HepG2 (cell line): ENCODE data around the gene MYO1C. TPM values are rescaled to one million over a fixed set of nuclear protein-coding genes. Genes with fewer than 3 reads are reported as not detected.
A peak's percentile ranks its signal among the peaks of the same experiment; 100 is the strongest.

ENCODE experiments used
- AKAP8 ChIP-seq: sonication (generic); formaldehyde crosslinking; IDR thresholded peaks from 2 replicates; pipeline ENCODE4 v1.5.1; 2020; ENCODE audit warnings: mild to moderate bottlenecking, missing genetic modification reagents
- BHLHE40 ChIP-seq: IDR thresholded peaks from 2 replicates; pipeline ENCODE4 v1.6.1; 2011; ENCODE audit warnings: low read length, improper control_type of control experiment
- CCDC6 ChIP-seq: sonication (generic); formaldehyde crosslinking; IDR thresholded peaks from 2 replicates; pipeline ENCODE4 v1.8.1; 2022; ENCODE audit warnings: mild to moderate bottlenecking, missing genetic modification reagents, moderate library complexity
- DR1 ChIP-seq: sonication (generic); formaldehyde crosslinking; IDR thresholded peaks from 2 replicates; pipeline ENCODE4 v1.8.0; 2021; ENCODE audit warnings: mild to moderate bottlenecking, missing genetic modification reagents, inconsistent platforms
- KDM6A ChIP-seq: IDR thresholded peaks from 2 replicates; pipeline ENCODE4 v1.6.1; 2016; ENCODE audit warnings: low read depth
- KLF13 ChIP-seq: sonication (generic); formaldehyde crosslinking; IDR thresholded peaks from 2 replicates; pipeline ENCODE4 v1.4.0; 2020; ENCODE audit warnings: mild to moderate bottlenecking, missing genetic modification reagents
- MAZ ChIP-seq, 2 experiments: sonication (generic) in 1 of 2; formaldehyde crosslinking in 1 of 2; IDR thresholded peaks; 2 replicates each; pipeline versions ENCODE4 v1.5.0 to v1.6.1; 2012 to 2020; ENCODE audit warnings: low read depth in 2 of 2, mild to moderate bottlenecking in 2 of 2, borderline replicate concordance in 1 of 2, improper control_type of control experiment in 1 of 2, low read length in 1 of 2, missing genetic modification reagents in 1 of 2, moderate library complexity in 1 of 2
- RBM22 ChIP-seq: fragments of 200-400 bp; formaldehyde crosslinking; optimal IDR thresholded peaks from 2 replicates; pipeline ENCODE3; 2017; ENCODE audit warnings: mild to moderate bottlenecking, low read length, moderate library complexity
- RFX5 ChIP-seq: IDR thresholded peaks from 2 replicates; pipeline ENCODE4 v1.6.1; 2011; ENCODE audit warnings: low read depth, low read length, improper control_type of control experiment
- SALL2 ChIP-seq: sonication (generic); formaldehyde crosslinking; IDR thresholded peaks from 2 replicates; pipeline ENCODE4 v1.8.1; 2023; ENCODE audit warnings: mild to moderate bottlenecking, missing genetic modification reagents, inconsistent platforms
- SKI ChIP-seq: fragments of 450-650 bp; IDR thresholded peaks from one replicate; pipeline ENCODE4 v1.6.1; 2018; ENCODE audit warnings: mild to moderate bottlenecking; ENCODE audit not compliant: partially characterized antibody
- SMAD9 ChIP-seq: sonication (generic); formaldehyde crosslinking; IDR thresholded peaks from 2 replicates; pipeline ENCODE4 v1.5.1; 2020; ENCODE audit warnings: mild to moderate bottlenecking, missing genetic modification reagents
- ZFP82 ChIP-seq: sonication (generic); formaldehyde crosslinking; IDR thresholded peaks from 2 replicates; pipeline ENCODE4 v1.5.1; 2020; ENCODE audit warnings: mild to moderate bottlenecking, missing genetic modification reagents, borderline replicate concordance
- ZFY ChIP-seq: sonication (generic); formaldehyde crosslinking; IDR thresholded peaks from 2 replicates; pipeline ENCODE4 v1.4.0; 2020; ENCODE audit warnings: missing genetic modification reagents
- ZFYVE20 ChIP-seq: sonication (generic); formaldehyde crosslinking; IDR thresholded peaks from 2 replicates; pipeline ENCODE4 v1.8.0; 2023; ENCODE audit warnings: low read depth, mild to moderate bottlenecking, moderate library complexity, missing genetic modification reagents, borderline replicate concordance
- ZNF20 ChIP-seq: sonication (generic); formaldehyde crosslinking; IDR thresholded peaks from 2 replicates; pipeline ENCODE4 v1.4.0; 2020; ENCODE audit warnings: mild to moderate bottlenecking, moderate library complexity, missing genetic modification reagents
- ZNF572 ChIP-seq: sonication (generic); formaldehyde crosslinking; IDR thresholded peaks from 2 replicates; pipeline ENCODE4 v1.5.1; 2020; ENCODE audit warnings: mild to moderate bottlenecking, missing genetic modification reagents
- ZNF605 ChIP-seq: sonication (generic); formaldehyde crosslinking; IDR thresholded peaks from 2 replicates; pipeline ENCODE4 v1.8.0; 2022; ENCODE audit warnings: mild to moderate bottlenecking, missing genetic modification reagents
- polyA plus RNA-seq, 8 experiments: library from polyadenylated mRNA; depleted of rRNA in 3 of 8; stranded (reverse) in 7 of 8; unstranded in 1 of 8; fragments of >200 nt; fragmentation: Illumina TruSeq in 4 of 8; extraction: Trizol in 4 of 8; gene quantifications; 2 replicates each; pipeline versions ENCODE4 v1.2.1 to v1.2.3, GENCODE V29; 2011 to 2016; ENCODE audit warnings: low read depth in 4 of 8, missing spikeins in 1 of 8, mixed read lengths in 1 of 8; ENCODE audit not compliant: insufficient read depth in 1 of 8
- total RNA-seq, 5 experiments: library from RNA; depleted of rRNA; stranded (reverse); fragments of >200 nt; fragmentation: Illumina TruSeq; extraction: Trizol; gene quantifications; 2 replicates each; pipeline ENCODE4 v1.2.3, GENCODE V29; 2016; ENCODE audit warnings: low read depth in 1 of 5
- TF ChIP-seq, protein P1 (sequence below): IDR thresholded peaks from 2 replicates; pipeline ENCODE4 v1.6.1; 2016; ENCODE audit warnings: mild to moderate bottlenecking, missing biosample characterization, missing genetic modification reagents
- TF ChIP-seq, protein P2 (sequence below): sonication (generic); formaldehyde crosslinking; IDR thresholded peaks from 2 replicates; pipeline ENCODE4 v1.8.0; 2022; ENCODE audit warnings: low read depth, missing genetic modification reagents
- TF ChIP-seq, protein P3 (sequence below): sonication (generic); formaldehyde crosslinking; IDR thresholded peaks from 2 replicates; pipeline ENCODE4 v1.4.0; 2020; ENCODE audit warnings: missing genetic modification reagents
- TF ChIP-seq, protein P4 (sequence below): sonication (generic); formaldehyde crosslinking; IDR thresholded peaks from 2 replicates; pipeline ENCODE4 v1.9.0; 2021; ENCODE audit warnings: missing genetic modification reagents, mild to moderate bottlenecking, borderline replicate concordance
- TF ChIP-seq, protein P5 (sequence below): sonication (generic); formaldehyde crosslinking; IDR thresholded peaks from 2 replicates; pipeline ENCODE4 v1.8.1; 2022; ENCODE audit warnings: low read depth, mild to moderate bottlenecking, missing genetic modification reagents

MYO1C gene
- total and polyA plus RNA-seq, 2 of the 13 experiments (the other 11 are each of a cell fraction or from before 2014, with no cell fraction given): 22.7 to 40.8 TPM

DNA sequence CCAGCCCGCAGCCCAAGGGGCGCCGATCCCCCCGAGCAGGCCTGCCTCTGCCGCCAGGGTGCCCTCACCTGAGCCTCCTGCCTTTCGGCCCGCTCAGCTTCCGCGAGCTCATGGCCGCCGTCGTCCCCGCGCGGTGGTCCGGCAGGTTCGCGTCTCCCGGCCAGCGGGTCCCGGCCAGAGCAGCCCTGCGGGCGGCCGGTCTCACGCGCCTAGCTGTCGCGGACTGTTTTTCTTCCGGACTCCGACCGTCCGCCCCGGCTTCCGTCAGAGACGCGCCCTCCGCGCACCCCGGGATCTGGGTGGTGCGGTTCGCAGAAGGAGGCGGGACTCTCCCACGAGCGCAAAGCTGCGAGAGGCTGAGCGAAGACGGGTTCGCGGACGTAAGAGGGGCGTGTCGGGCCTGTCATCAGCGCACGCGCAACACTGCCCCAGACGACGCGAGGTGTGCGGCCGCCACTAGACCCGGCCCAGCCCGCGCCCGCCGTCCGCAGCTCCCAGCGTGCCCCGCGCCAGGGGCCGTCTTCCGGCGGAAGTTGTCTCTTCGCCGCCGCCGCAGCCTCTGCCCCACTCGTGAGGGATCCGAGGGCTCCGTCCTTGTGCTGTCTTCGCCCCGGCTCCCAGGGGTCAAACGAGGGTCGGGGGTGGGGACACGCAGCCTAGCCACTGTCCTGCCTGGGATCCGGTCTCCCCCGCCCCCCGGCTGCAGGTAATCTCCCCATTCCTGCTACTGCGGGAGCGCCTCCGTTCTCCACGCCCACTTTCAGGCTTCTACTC lies 24.1 kb upstream of the MYO1C start, which contains the start of gene INPP5K (continued):
- TF ChIP-seq SKI (peak; percentile 62), RFX5 (peak; percentile 55), ZFP82 (0 out of 2 replicates have a peak, but pooled peaks have one; percentile 58), ZNF572 (CRISPR knock-in tag) (0 out of 2 replicates have a peak, but pooled peaks have one; percentile 96), DR1 (no peak), KDM6A (no peak), SMAD9 (CRISPR knock-in tag) (no peak), ZFYVE20 (CRISPR knock-in tag) (no peak), MAZ (IDR thresholded peaks at IDR 0.05; ENCODE audit: borderline replicate concordance, low read depth, low read length) (peak; percentile 48; the same call in 1 of the 2 replicates), MAZ (CRISPR knock-in tag; IDR thresholded peaks at IDR 0.05; ENCODE audit: low read depth) (peak; percentile 79), CCDC6 (CRISPR knock-in tag) (peak; percentile 57; the same call in 1 of the 2 replicates), AKAP8 (CRISPR knock-in tag) (peak; percentile 68; the same call in 1 of the 2 replicates), ZFY (CRISPR knock-in tag) (peak; percentile 84), RBM22 (peak; percentile 94), BHLHE40 (no peak), ZNF605 (CRISPR knock-in tag) (peak; percentile 46; the same call in 1 of the 2 replicates), SALL2 (CRISPR knock-in tag) (peak; percentile 53; the same call in 1 of the 2 replicates), KLF13 (CRISPR knock-in tag) (no peak), ZNF20 (CRISPR knock-in tag) (no peak)
- TF ChIP-seq, protein P1, sequence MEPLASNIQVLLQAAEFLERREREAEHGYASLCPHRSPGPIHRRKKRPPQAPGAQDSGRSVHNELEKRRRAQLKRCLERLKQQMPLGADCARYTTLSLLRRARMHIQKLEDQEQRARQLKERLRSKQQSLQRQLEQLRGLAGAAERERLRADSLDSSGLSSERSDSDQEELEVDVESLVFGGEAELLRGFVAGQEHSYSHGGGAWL: peak; percentile 53
- TF ChIP-seq, protein P2, sequence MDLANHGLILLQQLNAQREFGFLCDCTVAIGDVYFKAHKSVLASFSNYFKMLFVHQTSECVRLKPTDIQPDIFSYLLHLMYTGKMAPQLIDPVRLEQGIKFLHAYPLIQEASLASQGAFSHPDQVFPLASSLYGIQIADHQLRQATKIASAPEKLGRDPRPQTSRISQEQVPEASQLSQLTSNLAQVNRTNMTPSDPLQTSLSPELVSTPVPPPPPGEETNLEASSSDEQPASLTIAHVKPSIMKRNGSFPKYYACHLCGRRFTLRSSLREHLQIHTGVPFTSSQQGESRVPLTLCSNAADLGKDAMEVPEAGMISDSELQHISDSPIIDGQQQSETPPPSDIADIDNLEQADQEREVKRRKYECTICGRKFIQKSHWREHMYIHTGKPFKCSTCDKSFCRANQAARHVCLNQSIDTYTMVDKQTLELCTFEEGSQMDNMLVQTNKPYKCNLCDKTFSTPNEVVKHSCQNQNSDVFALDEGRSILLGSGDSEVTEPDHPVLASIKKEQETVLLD (CRISPR knock-in tag): peak; percentile 87
- TF ChIP-seq, protein P3, sequence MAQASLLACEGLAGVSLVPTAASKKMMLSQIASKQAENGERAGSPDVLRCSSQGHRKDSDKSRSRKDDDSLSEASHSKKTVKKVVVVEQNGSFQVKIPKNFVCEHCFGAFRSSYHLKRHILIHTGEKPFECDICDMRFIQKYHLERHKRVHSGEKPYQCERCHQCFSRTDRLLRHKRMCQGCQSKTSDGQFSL: no peak
- TF ChIP-seq, protein P4, sequence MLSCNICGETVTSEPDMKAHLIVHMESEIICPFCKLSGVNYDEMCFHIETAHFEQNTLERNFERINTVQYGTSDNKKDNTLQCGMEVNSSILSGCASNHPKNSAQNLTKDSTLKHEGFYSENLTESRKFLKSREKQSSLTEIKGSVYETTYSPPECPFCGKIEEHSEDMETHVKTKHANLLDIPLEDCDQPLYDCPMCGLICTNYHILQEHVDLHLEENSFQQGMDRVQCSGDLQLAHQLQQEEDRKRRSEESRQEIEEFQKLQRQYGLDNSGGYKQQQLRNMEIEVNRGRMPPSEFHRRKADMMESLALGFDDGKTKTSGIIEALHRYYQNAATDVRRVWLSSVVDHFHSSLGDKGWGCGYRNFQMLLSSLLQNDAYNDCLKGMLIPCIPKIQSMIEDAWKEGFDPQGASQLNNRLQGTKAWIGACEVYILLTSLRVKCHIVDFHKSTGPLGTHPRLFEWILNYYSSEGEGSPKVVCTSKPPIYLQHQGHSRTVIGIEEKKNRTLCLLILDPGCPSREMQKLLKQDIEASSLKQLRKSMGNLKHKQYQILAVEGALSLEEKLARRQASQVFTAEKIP (CRISPR knock-in tag): no peak
- TF ChIP-seq, protein P5, sequence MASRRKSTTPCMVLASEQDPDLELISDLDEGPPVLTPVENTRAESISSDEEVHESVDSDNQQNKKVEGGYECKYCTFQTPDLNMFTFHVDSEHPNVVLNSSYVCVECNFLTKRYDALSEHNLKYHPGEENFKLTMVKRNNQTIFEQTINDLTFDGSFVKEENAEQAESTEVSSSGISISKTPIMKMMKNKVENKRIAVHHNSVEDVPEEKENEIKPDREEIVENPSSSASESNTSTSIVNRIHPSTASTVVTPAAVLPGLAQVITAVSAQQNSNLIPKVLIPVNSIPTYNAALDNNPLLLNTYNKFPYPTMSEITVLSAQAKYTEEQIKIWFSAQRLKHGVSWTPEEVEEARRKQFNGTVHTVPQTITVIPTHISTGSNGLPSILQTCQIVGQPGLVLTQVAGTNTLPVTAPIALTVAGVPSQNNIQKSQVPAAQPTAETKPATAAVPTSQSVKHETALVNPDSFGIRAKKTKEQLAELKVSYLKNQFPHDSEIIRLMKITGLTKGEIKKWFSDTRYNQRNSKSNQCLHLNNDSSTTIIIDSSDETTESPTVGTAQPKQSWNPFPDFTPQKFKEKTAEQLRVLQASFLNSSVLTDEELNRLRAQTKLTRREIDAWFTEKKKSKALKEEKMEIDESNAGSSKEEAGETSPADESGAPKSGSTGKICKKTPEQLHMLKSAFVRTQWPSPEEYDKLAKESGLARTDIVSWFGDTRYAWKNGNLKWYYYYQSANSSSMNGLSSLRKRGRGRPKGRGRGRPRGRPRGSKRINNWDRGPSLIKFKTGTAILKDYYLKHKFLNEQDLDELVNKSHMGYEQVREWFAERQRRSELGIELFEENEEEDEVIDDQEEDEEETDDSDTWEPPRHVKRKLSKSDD (CRISPR knock-in tag): no peak
